ENCODE measurements around the gene ZNF506.

- no peak for TF ChIP-seq CTCF (conservative IDR thresholded peaks at IDR 0.05 in 1 of 2, IDR thresholded peaks at IDR 0.05 in 1 of 2; ENCODE audit: extremely low read depth in 1 of 2, insufficient read depth in 1 of 2, low read depth in 1 of 2, low read length in 2 of 2)
- TF ChIP-seq EZH2 (IDR thresholded peaks at IDR 0.05; ENCODE audit: borderline replicate concordance, low read length), result no peak
These were observed 75.9 kb downstream of the ZNF506 start for GRCh38 chr19:19745496-19746285.

All from mammary epithelial cell (primary cell).